ENCODE data around the gene MGAT3.

GRCh38 chr22:39525658-39525975, 68.8 kb downstream of the MGAT3 start:
- no peak for TF ChIP-seq CTCF (IDR thresholded peaks at IDR 0.05 in 2 of 3, conservative IDR thresholded peaks at IDR 0.05 in 1 of 3; ENCODE audit: borderline replicate concordance in 1 of 3, insufficient read depth in 1 of 3, low read depth in 2 of 3, low read length in 2 of 3)
- TF ChIP-seq POLR2AphosphoS5 (IDR thresholded peaks at IDR 0.05; ENCODE audit: low read depth, low read length) = no peak
- TF ChIP-seq JUND (IDR thresholded peaks at IDR 0.05) = no peak
- no peak for TF ChIP-seq SIN3A (IDR thresholded peaks at IDR 0.05; ENCODE audit: low read depth)
- TF ChIP-seq CBX3 (IDR thresholded peaks at IDR 0.05; ENCODE audit: low read depth) = no peak
- no peak for TF ChIP-seq POLR2A (IDR thresholded peaks at IDR 0.05; ENCODE audit: borderline replicate concordance, extremely low read depth, insufficient read depth, insufficient read length)
- no peak for TF ChIP-seq EZH2phosphoT487 (IDR thresholded peaks at IDR 0.05; ENCODE audit: borderline replicate concordance)
- no peak for TF ChIP-seq SP1 (IDR thresholded peaks at IDR 0.05; ENCODE audit: low read depth)
- TF ChIP-seq CEBPB (IDR thresholded peaks at IDR 0.05; ENCODE audit: low read depth) = no peak
- no peak for TF ChIP-seq SRF (IDR thresholded peaks at IDR 0.05; ENCODE audit: low read depth)
- no peak for TF ChIP-seq MAX (IDR thresholded peaks at IDR 0.05)

All from HCT116 (cell line).